Breast epithelium (tissue), 3 donors: ENCODE measurements around the gene ASF1A.

Source experiments
- CTCF ChIP-seq, 3 donors: fragments of 450-650 bp; IDR thresholded peaks; one replicate each; pipeline ENCODE4 v1.5.1; 2016 to 2017; ENCODE audit warnings: antibody characterized with exemption in 3 of 3, mild to moderate bottlenecking in 3 of 3, moderate library complexity in 3 of 3
- POLR2A ChIP-seq: fragments of 450-650 bp; IDR thresholded peaks from one replicate; pipeline ENCODE4 v1.6.1; 2016; ENCODE audit warnings: antibody characterized with exemption, mild to moderate bottlenecking, moderate library complexity
- POLR2AphosphoS5 ChIP-seq, 3 donors: sonication (generic); formaldehyde crosslinking; IDR thresholded peaks; one replicate each; pipeline ENCODE4 v1.6.1; 2017; ENCODE audit warnings: antibody characterized with exemption in 3 of 3

- TF ChIP-seq CTCF (IDR thresholded peaks at IDR 0.05) (no peak), POLR2AphosphoS5 (IDR thresholded peaks at IDR 0.05) (no peak), POLR2A (no peak)
These were observed 26.8 kb upstream of the ASF1A start for GRCh38 chr6:118867181-118867580.
